ENCODE data around the gene TTC27.

Gene TTC27

GRCh38 chr2:32755666-32756065 is 127.8 kb downstream of the TTC27 start:
- DNase-seq (ENCODE audit: low read depth): no peak

- DNase-seq (ENCODE audit: low read depth): no peak
These were observed 128.4 kb downstream of the TTC27 start for GRCh38 chr2:32756074-32756727.

GRCh38 chr2:32758232-32758631 is 130.4 kb downstream of the TTC27 start:
- DNase-seq (ENCODE audit: low read depth): no peak

- DNase-seq (ENCODE audit: low read depth): no peak
These were observed 132.8 kb downstream of the TTC27 start for GRCh38 chr2:32760628-32761027.

GRCh38 chr2:32768387-32769174 is 140.7 kb downstream of the TTC27 start:
- DNase-seq (ENCODE audit: low read depth): peak; percentile 96

- peak; percentile 82 for DNase-seq (ENCODE audit: low read depth)
These were observed 142.5 kb downstream of the TTC27 start for GRCh38 chr2:32770360-32770759.

- peak; percentile 58 for DNase-seq (ENCODE audit: low read depth)
These were observed 145.0 kb downstream of the TTC27 start for GRCh38 chr2:32772638-32773447.

- no peak for DNase-seq (ENCODE audit: low read depth)
These were observed 145.6 kb downstream of the TTC27 start for GRCh38 chr2:32773448-32773808.

GRCh38 chr2:32775954-32776353 is 148.1 kb downstream of the TTC27 start:
- DNase-seq (ENCODE audit: low read depth): no peak

GRCh38 chr2:32777714-32778113 is 149.9 kb downstream of the TTC27 start:
- no peak for DNase-seq (ENCODE audit: low read depth)

- DNase-seq (ENCODE audit: low read depth): no peak
These were observed 153.1 kb downstream of the TTC27 start for GRCh38 chr2:32780961-32781360.

- DNase-seq (ENCODE audit: low read depth): no peak
These were observed 155.6 kb downstream of the TTC27 start for GRCh38 chr2:32783469-32783868.

- DNase-seq (ENCODE audit: low read depth): no peak
These were observed 156.1 kb downstream of the TTC27 start for GRCh38 chr2:32783933-32784332.

- no peak for DNase-seq (ENCODE audit: low read depth)
These were observed 159.4 kb downstream of the TTC27 start for GRCh38 chr2:32787207-32787606.

GRCh38 chr2:32788114-32788513 is 160.3 kb downstream of the TTC27 start:
- no peak for DNase-seq (ENCODE audit: low read depth)

GRCh38 chr2:32792416-32792815 is 164.6 kb downstream of the TTC27 start:
- DNase-seq (ENCODE audit: low read depth): no peak

- DNase-seq (ENCODE audit: low read depth): no peak
These were observed 171.0 kb downstream of the TTC27 start for GRCh38 chr2:32798829-32799228.

- DNase-seq (ENCODE audit: low read depth): no peak
These were observed 173.9 kb downstream of the TTC27 start for GRCh38 chr2:32801741-32802140.

GRCh38 chr2:32802877-32803276 is 175.0 kb downstream of the TTC27 start:
- no peak for DNase-seq (ENCODE audit: low read depth)

GRCh38 chr2:32804205-32804604 is 176.4 kb downstream of the TTC27 start:
- no peak for DNase-seq (ENCODE audit: low read depth)

- DNase-seq (ENCODE audit: low read depth): peak; percentile 60
These were observed 177.6 kb downstream of the TTC27 start for GRCh38 chr2:32805104-32806095.

GRCh38 chr2:32806857-32807256 is 179.0 kb downstream of the TTC27 start:
- no peak for DNase-seq (ENCODE audit: low read depth)

Data from amniotic epithelial cell (primary cell).